Activated CD8-positive, alpha-beta memory T cell treated with anti-CD3 and anti-CD28 coated beads, Interleukin-2, amount 50 U/mL, for 1 hour (primary cell): ENCODE measurements around the gene MPC1.
"Not testable (repeated sequence)": the region's sequence is repeated elsewhere in the genome, so short reads cannot be mapped to it uniquely, and the experiment has no call there.

Experiments used
- DNase-seq: peaks from one replicate; pipeline ENCODE4 v3.0.0-alpha.2; 2020; ENCODE audit errors: extremely low read depth

Gene MPC1

DNA sequence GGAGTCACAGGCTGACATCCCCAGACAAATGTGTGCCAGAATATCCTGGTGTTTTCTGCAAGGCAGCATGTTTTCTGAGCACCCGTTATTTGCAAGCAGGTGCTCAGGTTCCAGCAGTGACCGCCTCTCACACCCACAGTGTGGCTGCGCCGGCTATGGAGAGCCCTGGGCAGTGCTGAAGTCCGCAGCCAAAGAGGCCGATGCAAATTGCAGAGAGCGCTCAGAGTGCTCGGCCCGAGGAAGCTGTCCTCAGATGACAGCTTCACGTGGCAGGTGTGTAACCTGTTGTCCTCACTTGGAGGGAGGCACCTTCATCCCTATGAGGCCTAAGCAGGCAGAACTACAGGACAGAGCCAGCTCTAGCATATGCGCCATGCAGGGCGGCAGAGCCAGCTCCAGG is 23.5 kb upstream of the MPC1 start:
- no peak for DNase-seq

DNA sequence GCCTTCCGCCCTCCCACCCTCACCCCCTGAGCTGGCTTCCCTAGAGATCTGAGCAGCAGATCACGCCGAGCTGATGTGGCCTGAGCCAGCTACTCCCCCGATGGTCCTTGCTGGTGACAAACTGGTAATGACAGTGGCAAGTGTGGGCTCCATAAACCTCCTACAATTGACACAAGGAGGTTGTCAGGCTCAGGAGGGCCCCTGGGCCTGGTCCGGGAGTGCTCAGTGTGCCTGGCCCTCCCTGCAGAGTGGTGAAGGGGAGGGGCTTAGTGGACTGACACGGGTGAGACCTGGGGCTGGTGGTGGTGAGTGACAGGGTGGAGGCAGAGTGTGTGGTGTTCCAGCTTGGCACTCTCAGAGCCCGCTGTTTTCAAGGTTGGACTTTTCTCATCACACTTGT is 22.6 kb upstream of the MPC1 start:
- no peak for DNase-seq

DNA sequence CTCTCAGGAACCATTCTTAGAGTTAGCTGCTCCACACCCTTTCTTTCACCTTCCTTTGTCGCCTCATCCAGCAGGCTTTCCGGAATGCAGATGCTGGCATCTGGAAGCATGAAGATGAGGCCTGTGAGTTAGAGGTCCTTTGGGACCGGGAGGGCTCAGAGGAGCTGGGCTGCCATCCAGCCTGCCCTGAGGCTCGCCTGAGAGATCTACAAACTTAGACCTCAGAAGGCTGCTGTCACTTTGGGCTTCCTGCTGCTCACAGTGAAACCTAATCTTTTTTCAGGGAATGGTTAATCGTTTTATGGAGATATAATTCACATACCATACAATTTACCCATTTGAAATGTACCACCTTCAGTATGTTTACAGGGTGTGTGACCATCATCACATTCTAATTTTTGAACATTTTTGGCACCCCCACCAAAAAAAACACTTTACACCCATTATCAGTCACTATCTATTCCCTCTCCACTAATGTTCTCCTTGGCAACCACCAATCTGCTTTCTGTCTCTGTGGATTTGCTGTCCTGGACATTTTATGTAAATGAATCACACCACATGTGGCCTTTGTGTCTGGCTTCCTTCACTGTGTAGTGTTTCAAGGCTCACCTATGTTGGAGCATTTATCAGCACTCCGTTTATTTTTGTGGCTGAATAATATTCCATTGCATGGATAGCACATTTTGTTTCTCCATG is 20.0 kb upstream of the MPC1 start:
- no peak for DNase-seq

DNA sequence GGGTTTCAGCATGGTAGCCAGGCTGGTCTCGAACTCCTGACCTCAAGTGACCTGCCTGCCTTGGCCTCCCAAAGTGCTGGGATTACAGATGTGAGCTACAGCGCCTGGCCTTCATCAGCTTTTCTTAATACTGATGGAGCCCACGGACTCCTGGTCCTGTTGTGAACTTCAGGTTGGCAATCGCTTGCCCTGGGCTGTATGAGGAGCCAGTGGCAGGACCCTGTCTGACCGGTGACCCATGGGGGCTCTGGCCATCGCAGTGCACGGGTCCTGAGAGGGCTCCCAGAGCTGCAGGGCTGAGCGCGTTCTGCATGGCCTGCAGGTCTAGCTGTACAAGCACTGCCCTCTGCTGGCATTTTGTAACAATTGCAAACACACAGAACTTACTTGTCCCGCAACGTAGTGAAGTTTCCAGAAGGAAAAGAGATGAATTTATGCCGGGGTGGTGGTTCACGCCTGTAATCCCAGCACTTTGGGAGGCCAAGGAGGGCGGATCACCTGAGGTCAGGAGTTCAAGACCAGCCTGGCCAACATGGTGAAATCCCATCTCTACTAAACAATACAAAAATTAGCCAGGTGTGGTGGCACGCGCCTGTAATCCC is 18.0 kb upstream of the MPC1 start:
- DNase-seq: not testable (repeated sequence)

DNA sequence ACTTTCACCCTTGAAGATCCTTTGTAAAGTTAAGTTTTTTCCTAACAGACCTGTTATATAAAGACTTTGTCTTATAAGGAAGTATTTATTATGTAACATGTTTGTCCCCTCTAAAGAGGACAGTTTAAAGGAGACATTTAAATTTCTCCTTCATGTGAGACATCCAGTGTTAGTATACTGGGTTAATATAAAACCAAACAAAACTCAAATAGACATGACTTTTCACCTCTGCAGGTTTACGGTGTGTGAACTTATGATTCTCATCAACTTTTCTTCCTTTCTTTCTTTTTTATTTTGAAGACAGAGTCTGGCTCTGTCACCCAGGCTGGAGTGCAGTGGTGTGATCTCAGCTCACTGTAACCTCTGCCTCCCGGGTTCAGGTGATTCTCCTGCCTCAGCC is 17.4 kb upstream of the MPC1 start:
- DNase-seq: no peak

DNA sequence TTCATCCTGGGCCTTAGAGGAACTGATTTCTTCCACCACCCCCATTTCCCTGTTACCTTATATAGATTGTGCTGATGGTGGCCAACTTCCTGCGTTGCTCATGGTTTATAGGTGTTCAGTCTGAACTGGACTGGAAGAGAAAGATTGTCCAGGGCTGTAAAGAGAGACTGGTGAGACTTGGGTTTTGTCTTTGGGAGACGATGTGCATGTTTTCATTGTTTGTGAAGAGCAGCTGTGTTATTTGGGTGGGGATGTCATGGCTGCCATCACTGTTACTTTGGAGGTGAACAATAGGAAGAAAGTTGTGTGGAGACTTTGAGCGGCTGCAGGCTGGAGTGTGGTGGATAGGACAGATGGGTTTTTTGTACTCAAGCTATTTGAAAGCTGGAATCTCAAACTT is 15.6 kb upstream of the MPC1 start:
- no peak for DNase-seq

DNA sequence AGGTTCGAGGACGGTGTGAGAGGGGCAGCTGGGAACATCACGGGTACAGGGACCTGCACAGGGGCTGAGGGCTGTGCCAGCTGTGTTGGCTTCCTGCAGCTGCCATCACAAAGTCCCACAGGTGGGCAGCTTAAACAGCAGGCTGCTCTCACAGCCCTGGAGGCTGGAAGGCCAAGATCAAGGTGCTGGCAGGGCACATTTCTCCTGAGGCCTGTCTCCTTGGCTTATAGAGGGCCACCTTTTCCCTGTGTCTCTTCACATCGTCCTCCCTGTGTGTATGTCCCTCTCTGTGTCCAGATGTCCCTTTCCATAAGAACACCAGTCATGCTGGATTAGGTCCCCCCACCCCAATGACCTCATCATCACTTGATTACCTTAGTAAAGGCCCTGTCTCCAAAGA is 15.1 kb upstream of the MPC1 start:
- DNase-seq: no peak

DNA sequence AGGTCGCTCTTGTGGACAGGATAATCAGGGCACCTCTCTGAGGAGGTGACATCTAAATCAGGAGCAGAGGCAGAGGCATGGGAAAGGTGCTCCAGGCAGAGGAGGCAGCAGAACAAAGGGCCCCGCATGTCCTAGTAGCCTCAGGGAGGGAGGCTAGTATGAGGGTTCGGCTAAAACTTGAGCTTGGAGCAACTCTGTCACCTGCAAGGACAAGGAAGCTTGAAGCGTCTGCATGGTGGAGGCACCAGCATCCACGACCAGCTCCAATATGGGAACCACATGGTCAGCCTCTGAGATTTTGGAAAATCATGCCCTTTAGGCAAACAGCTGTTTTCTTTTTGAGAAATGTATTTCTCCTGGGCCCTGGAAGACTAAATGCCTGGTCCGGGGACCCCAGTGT is 13.0 kb upstream of the MPC1 start:
- DNase-seq: no peak

DNA sequence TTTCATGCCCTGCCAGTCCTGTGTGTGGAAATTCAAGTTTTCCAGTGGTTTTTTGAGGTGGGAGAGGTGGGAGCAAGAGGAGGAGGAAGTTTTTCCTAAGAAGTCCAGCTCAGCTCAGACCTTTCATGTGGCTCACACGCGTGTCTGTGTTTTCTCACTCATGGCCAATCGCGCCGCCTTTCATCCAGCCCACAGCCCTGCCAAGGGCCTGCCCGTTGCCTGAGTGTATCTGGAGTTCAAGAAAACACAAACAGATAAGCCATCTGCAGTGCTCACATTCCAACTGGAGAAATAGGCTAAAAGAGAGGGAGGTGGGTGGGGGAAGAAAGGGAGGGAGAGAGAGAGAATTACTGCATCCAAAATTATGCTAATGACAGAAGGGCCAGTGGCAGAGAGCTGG is 12.6 kb upstream of the MPC1 start:
- DNase-seq: no peak

DNA sequence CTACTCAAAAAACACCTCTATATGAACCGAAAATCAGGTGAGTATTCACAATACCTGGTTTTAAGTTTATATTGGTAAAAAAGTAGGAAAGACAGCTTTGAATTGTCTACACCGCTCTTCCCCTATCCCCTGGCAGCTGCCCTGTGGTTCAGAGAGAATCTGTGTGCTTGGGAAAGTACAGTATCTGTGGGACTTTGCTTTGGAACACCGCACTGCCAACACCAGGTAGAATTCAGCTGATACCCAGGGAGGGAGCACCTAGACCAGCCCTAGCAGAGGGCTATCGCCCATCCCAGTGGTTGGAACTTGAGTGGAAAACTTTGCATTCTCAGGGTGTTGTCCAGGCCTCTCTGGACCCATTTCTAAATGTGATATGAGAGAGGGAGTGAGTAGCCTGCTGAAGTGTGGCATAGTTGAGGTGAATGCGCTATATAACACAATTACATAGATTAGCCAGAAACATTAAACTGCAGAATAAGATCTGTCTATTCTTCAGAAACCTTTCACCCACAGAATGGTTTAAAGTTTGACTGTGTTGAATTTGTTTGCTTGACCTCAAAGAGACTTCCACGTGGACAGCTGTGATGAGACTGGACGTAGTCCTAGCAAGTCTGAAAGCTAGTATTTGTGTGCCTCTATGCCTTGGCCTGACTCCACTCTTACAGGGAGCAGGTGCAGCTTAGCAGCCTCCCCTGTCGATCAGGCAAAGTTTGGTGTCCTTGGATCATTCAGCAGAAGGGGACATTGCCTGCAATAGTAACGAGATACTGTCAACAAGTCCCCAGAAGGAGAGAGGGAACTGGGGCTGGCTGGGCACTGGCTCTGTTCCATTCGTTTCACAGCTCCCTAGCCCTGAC is 11.5 kb upstream of the MPC1 start:
- no peak for DNase-seq

DNA sequence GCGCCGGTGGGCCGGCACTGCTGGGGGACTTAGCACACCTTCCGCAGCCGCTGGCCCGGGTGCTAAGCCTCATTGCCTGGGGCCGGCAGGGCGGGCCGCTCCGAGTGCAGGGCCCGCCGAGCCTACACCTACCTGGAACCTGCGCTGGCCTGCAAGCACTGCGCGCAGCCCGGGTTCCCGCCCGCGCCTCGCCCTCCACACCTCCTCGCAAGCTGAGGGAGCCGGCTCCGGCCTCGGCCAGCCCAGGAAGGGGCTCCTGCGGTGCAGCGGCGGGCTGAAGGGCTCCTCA is 10.7 kb upstream of the MPC1 start:
- DNase-seq: no peak

DNA sequence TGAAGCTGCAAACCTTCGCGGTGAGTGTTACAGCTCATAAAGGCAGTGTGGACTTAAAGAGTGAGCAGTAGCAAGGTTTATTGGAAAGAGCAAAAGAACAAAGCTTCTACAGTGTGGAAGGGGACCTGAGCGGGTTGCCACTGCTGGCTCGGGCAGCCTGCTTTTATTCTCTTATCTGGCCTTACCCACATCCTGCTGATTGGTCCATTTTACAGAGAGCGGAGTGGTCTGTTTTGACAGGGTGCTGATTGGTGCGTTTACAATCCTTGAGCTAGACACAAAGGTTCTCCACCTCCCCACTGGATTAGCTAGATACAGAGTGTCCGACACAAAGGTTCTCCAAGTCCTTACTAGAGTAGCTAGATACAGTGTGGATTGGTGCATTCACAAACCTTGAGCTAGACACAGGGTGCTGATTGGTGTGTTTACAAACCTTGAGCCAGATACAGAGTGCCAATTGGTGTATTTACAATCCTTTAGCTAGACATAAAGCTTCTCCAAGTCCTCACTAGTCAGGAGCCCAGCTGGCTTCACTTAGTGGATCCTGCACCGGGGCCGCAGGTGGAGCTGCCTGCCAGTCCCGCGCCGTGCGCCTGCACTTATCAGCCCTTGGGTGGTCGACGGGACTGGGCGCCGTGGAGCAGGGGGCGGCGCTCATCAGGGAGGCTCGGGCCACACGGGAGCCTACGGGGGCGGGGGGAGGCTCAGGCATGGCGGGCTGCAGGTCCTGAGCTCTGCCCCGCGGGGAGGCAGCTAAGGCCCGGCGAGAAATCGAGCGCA is 10.2 kb upstream of the MPC1 start:
- DNase-seq: not testable (repeated sequence)

DNA sequence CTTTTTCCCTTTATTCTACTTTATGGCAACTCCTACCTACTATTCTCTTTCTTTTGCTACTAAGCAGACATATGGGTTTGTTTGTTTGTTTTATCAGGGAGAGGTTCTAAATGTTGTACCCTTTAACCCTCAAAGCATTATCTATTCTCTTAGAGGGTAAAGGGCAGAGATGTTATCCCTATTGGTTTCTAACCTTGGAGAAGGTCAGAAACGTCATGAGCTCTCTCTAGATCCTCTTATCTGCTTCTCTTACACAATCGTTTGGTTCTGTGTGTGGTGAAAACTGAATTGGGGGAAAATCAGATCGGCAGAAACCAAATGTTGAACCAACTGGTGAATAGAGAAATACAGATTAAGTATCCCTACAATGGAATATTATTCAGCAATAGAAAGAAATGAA is 6.4 kb upstream of the MPC1 start:
- DNase-seq: no peak

DNA sequence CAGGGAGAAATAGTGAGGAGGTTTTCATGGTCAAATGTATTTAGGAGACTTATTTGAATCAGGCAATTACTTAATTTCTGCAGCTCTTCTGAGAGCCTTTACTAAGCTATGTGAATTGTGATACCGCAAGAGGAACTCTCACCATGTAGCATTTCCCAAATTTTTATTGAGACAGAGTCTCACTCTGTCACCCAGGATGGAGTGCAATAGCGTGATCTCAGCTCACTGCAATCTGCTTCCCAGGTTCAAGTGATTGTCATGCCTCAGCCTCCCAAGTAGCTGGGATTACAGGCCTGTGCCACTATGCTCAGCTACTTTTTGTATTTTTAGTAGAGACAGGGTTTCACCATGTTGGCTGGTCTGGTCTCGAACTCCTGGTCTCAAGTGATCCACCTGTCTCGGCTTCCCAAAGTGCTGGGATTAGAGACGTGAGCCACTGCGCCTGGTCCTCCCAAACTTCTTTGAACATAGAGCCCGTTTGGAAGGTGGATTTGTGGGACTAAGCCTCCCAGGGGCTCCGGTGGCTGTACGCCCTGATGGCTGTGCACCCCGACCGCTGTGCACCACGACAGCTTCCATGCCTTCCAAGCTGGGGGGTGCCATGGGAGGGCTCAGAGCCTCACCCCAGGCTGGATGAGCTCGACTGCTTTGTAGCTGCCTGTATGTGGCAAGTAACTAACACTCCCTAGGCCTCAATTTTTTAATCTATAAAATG is 5.7 kb upstream of the MPC1 start:
- no peak for DNase-seq

DNA sequence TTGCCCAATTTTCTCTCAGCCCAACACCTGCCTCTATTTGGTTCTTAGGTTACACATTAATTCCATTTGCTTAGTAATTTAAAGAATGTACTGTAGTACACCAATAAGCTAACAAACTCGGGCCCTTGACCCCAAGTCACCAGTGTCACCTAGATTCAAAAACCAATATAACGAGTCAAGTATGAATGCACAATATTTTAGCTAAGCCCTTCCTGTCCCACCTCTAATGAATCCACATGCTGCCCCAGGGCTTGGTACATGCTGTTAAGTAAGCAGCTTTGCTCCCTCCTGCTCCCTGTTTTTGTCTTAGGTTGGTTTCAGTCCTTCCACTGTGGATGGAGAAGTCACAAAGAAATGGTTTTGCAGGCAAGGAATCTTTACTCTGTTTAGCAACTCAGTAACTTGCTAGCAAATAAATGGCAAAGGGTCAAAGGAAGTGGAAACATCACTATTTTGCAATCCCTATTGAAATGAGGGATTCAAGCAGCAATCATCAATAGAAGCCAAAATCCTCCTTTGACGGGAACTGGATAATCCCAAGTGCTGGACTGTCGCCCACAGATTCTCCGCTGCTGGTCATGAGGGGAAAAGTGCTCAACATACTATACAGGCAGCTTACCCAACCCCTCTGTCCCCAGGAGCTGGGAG is 5.0 kb upstream of the MPC1 start:
- no peak for DNase-seq

DNA sequence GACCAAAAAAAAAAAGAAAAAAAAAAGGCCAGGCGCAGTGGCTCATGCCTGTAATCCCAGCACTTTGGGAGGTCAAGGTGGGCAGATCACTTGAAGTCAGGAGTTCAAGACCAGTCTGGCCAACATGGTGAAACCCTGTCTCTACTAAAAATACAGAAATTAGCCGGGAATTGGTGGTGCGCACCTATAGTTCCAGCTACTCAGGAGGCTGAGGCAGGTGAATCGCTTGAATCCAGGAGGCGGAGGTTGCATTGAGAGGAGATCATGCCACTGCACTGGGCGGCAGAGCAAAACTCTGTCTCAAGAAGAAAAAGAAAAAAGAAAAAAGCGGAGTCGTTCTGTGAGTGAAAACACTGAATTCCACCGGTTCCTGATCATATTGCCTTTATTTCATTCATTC is 4.4 kb upstream of the MPC1 start:
- DNase-seq: not testable (repeated sequence)

DNA sequence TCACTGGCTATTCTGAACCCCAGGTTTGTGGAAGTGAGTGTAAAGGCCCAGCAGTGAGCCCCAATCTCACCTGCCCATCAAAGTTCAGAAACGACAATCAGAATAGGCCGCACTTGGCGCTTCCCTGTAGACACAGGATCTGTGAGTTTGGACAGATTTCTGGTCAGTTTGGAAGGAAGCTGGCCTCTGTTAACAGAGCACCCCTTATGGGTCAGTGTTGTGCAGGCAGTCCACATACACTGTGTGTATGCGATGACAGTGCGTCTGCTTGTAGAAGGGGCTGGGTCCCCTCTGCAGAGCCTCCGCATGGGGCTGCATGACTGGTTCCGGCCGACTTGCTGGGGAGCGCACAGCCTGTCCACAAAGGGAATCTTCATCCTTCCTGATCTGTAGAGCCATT is 3.4 kb upstream of the MPC1 start:
- DNase-seq: no peak

DNA sequence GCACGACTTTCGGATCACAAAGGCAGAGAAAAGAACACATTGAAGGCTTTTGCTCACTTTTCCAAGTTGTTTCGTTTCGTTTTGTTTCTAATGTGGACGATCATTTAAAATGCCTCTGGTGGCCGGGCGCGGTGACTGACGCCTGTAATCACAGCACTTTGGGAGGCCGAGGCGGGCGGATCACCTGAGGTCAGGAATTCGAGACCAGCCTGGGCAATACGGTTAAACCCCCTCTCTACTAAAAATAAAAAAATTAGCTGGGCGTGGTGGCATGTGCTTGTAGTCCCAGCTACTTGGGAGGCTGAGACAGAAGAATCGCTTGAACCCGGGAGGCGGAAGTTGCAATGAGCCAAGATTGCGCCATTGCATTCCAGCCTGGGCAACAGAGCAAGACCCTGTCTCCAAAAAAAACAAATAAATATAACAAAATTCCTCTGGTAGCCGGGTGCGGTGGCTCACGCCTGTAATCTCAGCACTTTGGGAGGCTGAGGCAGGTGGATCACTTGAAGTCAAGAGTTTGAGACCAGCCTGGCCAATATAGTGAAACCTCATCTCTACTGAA is 1.1 kb upstream of the MPC1 start:
- not testable (repeated sequence) for DNase-seq

DNA sequence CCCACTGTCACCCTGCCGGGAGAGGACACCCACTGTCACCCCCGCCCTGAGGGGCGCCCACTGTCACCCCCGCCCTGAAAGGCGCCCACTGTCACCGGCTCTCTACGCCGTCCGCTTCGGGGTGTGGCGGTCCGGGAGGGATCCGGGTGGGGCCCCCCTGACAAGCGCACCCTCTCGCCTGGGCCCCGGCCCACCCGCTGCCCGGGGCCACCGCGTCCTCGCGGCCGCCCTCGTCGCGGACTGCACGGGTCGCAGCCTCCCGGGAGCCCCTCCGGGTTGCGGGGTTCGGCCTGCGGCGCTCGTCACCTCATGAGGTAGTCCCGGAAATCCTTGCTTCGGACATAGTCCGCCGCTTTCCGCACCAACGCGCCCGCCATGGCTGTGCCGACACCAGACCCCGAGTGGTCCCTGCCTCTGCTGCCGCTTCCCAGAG is 224 bp downstream of the MPC1 start:
- no peak for DNase-seq

DNA sequence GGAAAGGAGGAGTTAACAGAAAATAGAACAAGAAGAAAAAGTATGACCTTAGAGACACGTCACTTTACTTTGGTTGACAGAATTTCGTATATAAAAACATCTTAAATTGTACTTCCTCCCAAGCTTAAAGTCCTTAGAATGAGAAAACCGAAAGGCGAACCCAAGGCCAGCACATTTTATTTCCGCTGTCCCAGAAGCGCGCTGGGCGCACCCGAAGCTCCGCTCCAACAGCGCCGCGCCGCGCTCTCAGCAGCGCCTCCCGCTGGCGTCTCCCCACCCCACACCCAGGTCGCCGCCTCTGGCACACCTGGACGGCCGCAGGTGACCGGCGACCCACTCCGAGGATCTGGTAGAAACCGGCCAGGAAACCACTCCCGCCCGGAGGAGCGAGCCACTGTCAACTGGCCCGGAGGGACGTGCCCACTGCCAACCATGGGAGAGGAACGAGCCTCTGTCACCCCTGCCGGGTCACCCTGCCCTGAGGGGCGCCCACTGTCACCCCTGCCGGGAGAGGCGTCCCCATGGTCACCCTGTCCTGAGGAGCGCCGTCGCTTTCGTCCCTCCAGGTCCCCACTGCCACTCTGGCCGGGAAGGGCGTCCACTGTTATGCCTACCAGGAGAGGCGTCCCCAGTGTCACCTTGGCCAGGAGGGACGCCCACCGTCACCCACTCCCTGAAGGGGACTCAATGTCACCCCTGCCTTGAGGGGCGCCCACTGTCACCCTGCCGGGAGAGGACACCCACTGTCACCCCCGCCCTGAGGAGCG is 824 bp downstream of the MPC1 start:
- DNase-seq: no peak
